PC-3 (cell line): ENCODE data around the gene SYNE1.

Experiments
- EZH2 ChIP-seq: fragments of 300-600 bp; sonication (generic); IDR thresholded peaks from one replicate; pipeline ENCODE4 v1.6.1; 2017; ENCODE audit warnings: antibody characterized with exemption, mild to moderate bottlenecking, low read length; ENCODE audit not compliant: unreplicated experiment
- EZH2phosphoT487 ChIP-seq: fragments of 300-600 bp; sonication (generic); IDR thresholded peaks from 2 replicates; pipeline ENCODE4 v1.6.1; 2018; ENCODE audit warnings: mild to moderate bottlenecking, antibody characterized with exemption, low read length, borderline replicate concordance

- no peak for TF ChIP-seq EZH2
- TF ChIP-seq EZH2phosphoT487: no peak
These were observed 487.0 kb downstream of the SYNE1 start for GRCh38 chr6:152150196-152150595.
